SH-SY5Y (cell line): ENCODE data around the gene HUWE1.

Experiments used
- GATA2 ChIP-seq: IDR thresholded peaks from 2 replicates; pipeline ENCODE4 v1.6.1; 2011; ENCODE audit warnings: mild to moderate bottlenecking, low read depth, low read length
- GATA3 ChIP-seq: IDR thresholded peaks from 2 replicates; pipeline ENCODE4 v1.6.1; 2011; ENCODE audit warnings: low read depth, mild to moderate bottlenecking, low read length, moderate library complexity

DNA sequence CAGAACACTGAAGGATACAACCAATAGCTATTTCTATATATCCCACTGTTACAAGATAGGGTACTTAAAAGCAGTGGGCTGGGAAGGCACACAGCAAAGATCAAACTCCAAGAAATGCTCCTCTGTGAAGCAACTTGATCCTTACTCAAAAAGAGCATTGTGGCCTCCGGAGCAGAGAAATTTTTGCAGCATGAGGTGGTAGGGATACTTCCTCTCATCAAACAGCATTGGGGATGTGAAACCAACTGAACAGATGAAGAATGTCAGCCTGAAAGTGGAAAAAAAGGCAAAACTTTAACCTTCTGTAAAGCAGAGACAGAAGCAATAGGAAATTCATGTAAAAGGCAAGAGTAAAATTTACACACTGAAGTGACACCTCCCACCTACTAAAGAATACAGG is 92.2 kb downstream of the HUWE1 start:
- TF ChIP-seq GATA2 (no peak), GATA3 (no peak)
